ENCODE results near the gene ANKRD13A.
"Not testable (repeated sequence)": the region's sequence is repeated elsewhere in the genome, so short reads cannot be mapped to it uniquely, and the experiment has no call there.

- TF ChIP-seq CTCF (IDR thresholded peaks at IDR 0.05 in 4 of 5, conservative IDR thresholded peaks at IDR 0.05 in 1 of 5); POLR2A (IDR thresholded peaks at IDR 0.05): not testable (repeated sequence)
Observed at GRCh38 chr12:110049666-110050065, 50.4 kb downstream of the ANKRD13A start.
